Muscle of arm (tissue), 12 donors: ENCODE data around the gene RNF133. TPM values are rescaled to one million over a fixed set of nuclear protein-coding genes. Genes with fewer than 3 reads are reported as not detected.

ENCODE experiments used
- polyA plus RNA-seq, 12 donors: library from polyadenylated mRNA; unstranded; fragments of 120-200 nt; gene quantifications; one replicate each; pipeline ENCODE4 v1.2.1, GENCODE V29; 2013; ENCODE audit not compliant: insufficient read length in 12 of 12

RNF133 gene
- polyA plus RNA-seq, 12 donors: 0.12 TPM; not detected in 11

Other genes with a start within 250 kb of the RNF133 start
- gene RNF148, start 3.8 kb upstream of the RNF133 start, polyA plus RNA-seq: under 1 TPM in 1 of 12 donors, not detected in 11; 0.21 TPM
- gene CADPS2, start 187.3 kb upstream of the RNF133 start, polyA plus RNA-seq: 10 to 100 TPM in 1 of 12 donors, 1 to 10 TPM in 9, not detected in 2; 2.9 to 10.1 (median 4.7) TPM